ENCODE data around the gene SSH2.
"Not testable (repeated sequence)": the region's sequence is repeated elsewhere in the genome, so short reads cannot be mapped to it uniquely, and the experiment has no call there.

SSH2 gene

GRCh38 chr17:29930409-29931010, 482 bp upstream of the SSH2 start:
- DNase-seq = peak; percentile 80

- DNase-seq = no peak
Measured at GRCh38 chr17:29929006-29929532, 959 bp downstream of the SSH2 start.

- DNase-seq = no peak
Measured at GRCh38 chr17:29927546-29927945, 2.5 kb downstream of the SSH2 start.

- DNase-seq = no peak
Measured at GRCh38 chr17:29924786-29925185, 5.2 kb downstream of the SSH2 start.

GRCh38 chr17:29918922-29919856, 10.8 kb downstream of the SSH2 start:
- DNase-seq = no peak

GRCh38 chr17:29918016-29918415, 12.0 kb downstream of the SSH2 start:
- no peak for DNase-seq

- no peak for DNase-seq
Measured at GRCh38 chr17:29914819-29915537, 15.1 kb downstream of the SSH2 start.

GRCh38 chr17:29911641-29912177, 18.3 kb downstream of the SSH2 start:
- no peak for DNase-seq

GRCh38 chr17:29909236-29910003, 20.6 kb downstream of the SSH2 start:
- no peak for DNase-seq

- no peak for DNase-seq
Measured at GRCh38 chr17:29906969-29907368, 23.1 kb downstream of the SSH2 start.

GRCh38 chr17:29905879-29906167, 24.2 kb downstream of the SSH2 start:
- DNase-seq = no peak

- no peak for DNase-seq
Measured at GRCh38 chr17:29905086-29905878, 24.7 kb downstream of the SSH2 start.

- DNase-seq = no peak
Measured at GRCh38 chr17:29903471-29903870, 26.6 kb downstream of the SSH2 start.

- not testable (repeated sequence) for DNase-seq
Measured at GRCh38 chr17:29897136-29897535, 32.9 kb downstream of the SSH2 start.

- DNase-seq = no peak
Measured at GRCh38 chr17:29892201-29892600, 37.8 kb downstream of the SSH2 start.

GRCh38 chr17:29891131-29891530, 38.9 kb downstream of the SSH2 start:
- DNase-seq = no peak

GRCh38 chr17:29885031-29885640, 44.9 kb downstream of the SSH2 start:
- DNase-seq = no peak

- no peak for DNase-seq
Measured at GRCh38 chr17:29883497-29883896, 46.5 kb downstream of the SSH2 start.

GRCh38 chr17:29881256-29881655, 48.8 kb downstream of the SSH2 start:
- DNase-seq = no peak

GRCh38 chr17:29880031-29880430, 50.0 kb downstream of the SSH2 start:
- DNase-seq = no peak

GRCh38 chr17:29874931-29875596, 55.0 kb downstream of the SSH2 start:
- no peak for DNase-seq
